Heart right ventricle (tissue), 16 donors: ENCODE measurements around the gene SMAD7. TPM values are rescaled to one million over a fixed set of nuclear protein-coding genes. Genes with fewer than 3 reads are reported as not detected.

Experiments
- ATAC-seq, 8 donors: fragments of 200-7000 bp; cut with Tn5 transposase; one replicate each; pipeline ENCODE4 v1.9.1; 2020; ENCODE audit warnings: mild to moderate bottlenecking in 8 of 8, moderate library complexity in 8 of 8, moderate number of reproducible peaks in 1 of 8
- DNase-seq, 2 donors: peaks; one replicate each; pipeline ENCODE4 v3.0.0-alpha.2; 2020
- H3K27ac ChIP-seq, 10 donors: fragments of 200-600 bp; sonication (generic) in 2 of 10; one replicate each; pipeline versions ENCODE4 v1.5.0 to v1.8.0; 2020 to 2022; ENCODE audit warnings: mild to moderate bottlenecking in 3 of 10
- H3K27me3 ChIP-seq, 7 donors: fragments of 200-600 bp; one replicate each; pipeline ENCODE4 v1.8.0; 2021 to 2022; ENCODE audit warnings: mild to moderate bottlenecking in 2 of 7
- H3K36me3 ChIP-seq, 9 donors: fragments of 200-600 bp; sonication (generic) in 1 of 9; one replicate each; pipeline versions ENCODE4 v1.5.0 to v1.8.0; 2020 to 2022; ENCODE audit warnings: mild to moderate bottlenecking in 2 of 9
- H3K4me1 ChIP-seq, 9 donors: fragments of 200-600 bp; sonication (generic) in 1 of 9; one replicate each; pipeline versions ENCODE4 v1.5.0 to v1.8.0; 2020 to 2022; ENCODE audit warnings: mild to moderate bottlenecking in 4 of 9
- H3K4me3 ChIP-seq, 10 donors: fragments of 200-600 bp; sonication (generic) in 2 of 10; one replicate each; pipeline versions ENCODE4 v1.5.0 to v1.8.0; 2020 to 2022; ENCODE audit warnings: mild to moderate bottlenecking in 7 of 10, moderate library complexity in 2 of 10
- H3K9me3 ChIP-seq, 11 donors: fragments of 200-600 bp in 10 of 11; sonication (generic) in 2 of 11; one replicate each; pipeline versions ENCODE4 v1.5.0 to v1.8.0; 2013 to 2022; ENCODE audit warnings: mild to moderate bottlenecking in 2 of 11, control low read depth in 1 of 11, moderate library complexity in 1 of 11
- CTCF ChIP-seq, 9 donors: fragments of 200-600 bp; sonication (generic) in 2 of 9; IDR thresholded peaks; one replicate each; pipeline versions ENCODE4 v1.5.0 to v1.8.0; 2021 to 2022; ENCODE audit warnings: antibody characterized with exemption in 9 of 9, mild to moderate bottlenecking in 5 of 9, moderate library complexity in 1 of 9
- WGBS, 2 donors: extraction: QIAGEN DNeasy Blood & Tissue Kit; methylation state at CpG; one replicate each; pipeline ENCODE4 v1.1.7; 2013; ENCODE audit warnings: inconsistent platforms in 1 of 2; 5-methylcytosine and 5-hydroxymethylcytosine counted together
- intact Hi-C, 10 donors: fragments of 100-400 bp; cut with DNase I; formaldehyde crosslinking; loops; one replicate each; pipeline versions ENCODE4 v1.11.1 to v1.14.2; 2022
- polyA plus RNA-seq, 2 donors: library from polyadenylated mRNA; stranded (reverse); fragments of 200-250 nt; gene quantifications; one replicate each; pipeline ENCODE4 v1.2.3, GENCODE V29; 2013
- total RNA-seq, 10 donors: library from RNA; stranded (reverse); fragmentation: NEBNext Ultra II Directional in 3 of 10; extraction: Animal tissue kit (Norgen Biotek cat#: 25700) in 3 of 10; gene quantifications; one replicate each; pipeline versions ENCODE4 v1.2.1 to v1.2.4, GENCODE V29; 2021 to 2023
- donor health status: Arrhythmogenic right ventricular cardiomyopathy.
- donor health status: ischemic (EF 13 %, LVEDD 7.1; RV severe dilation, severe dysfunction).
- donor health status: healthy with polysubstance abuse.
- donor health status: DM: no; HTN: yes; CAD: no.
- donor health status: DM: no; HTN: no; CAD: no.
- donor health status: ischemic (EF 25% LVEDD 6.9; RV normal size, moderate dysfunction).
- donor health status: ischemic (EF 25% LVEDD 5.7; RV mildly dilated, moderate dysfunction).
- donor health status: healthy.
- donor health status: DM: yes; HTN: yes; CAD: no.
- donor health status: Ischemic cardiomyopathy.
- donor health status: ischemic (EF 35%, LVEDD 5.7; RV mildly dilated, moderate dysfunction).
- donor health status: nonischemic (EF 11% LVEDD 7.7; RV severe dilation, severe dysfunction).
- donor health status: DM: yes; HTN: yes; CAD: no.
- donor health status: PGD.
- donor health status: ischemic (EF 29% LVEDD 5.4; RV normal size, mild dysfunction).
- donor health status: nonischemic (EF 23%, LVEDD 6.1; RV moderate dilation, normal function).

SMAD7 gene
- total and polyA plus RNA-seq, 12 donors: 6.7 to 28.6 (median 19.2) TPM

GRCh38 chr18:48894799-48895346 is 55.9 kb downstream of the SMAD7 start:
- Histone ChIP-seq H3K4me1 (peaks cover 0 to 31% (median 10%) of the 10 kb centered on the region in 9 donors), H3K4me3 (no peak overlapping the region), H3K36me3 (no peaks in the 10 kb centered on the region), H3K27ac (no peak overlapping the region), H3K27me3 (no peaks in the 10 kb centered on the region), H3K9me3 (peaks cover 0 to 7% (median 0%) of the 10 kb centered on the region in 11 donors)
- intact Hi-C loops: loop anchor here in 1 of 10 donors (10.0 kb wide), 1 partner anchor 150 kb away; no protein-coding TSS in a partner anchor
- no peak for DNase-seq
- no peak for ATAC-seq
- TF ChIP-seq CTCF (IDR thresholded peaks at IDR 0.05): no peak
- 87 to 90% methylated on average over 5 of the region's 5 CpGs for WGBS, 2 donors

GRCh38 chr18:48893608-48894600 is 56.9 kb downstream of the SMAD7 start:
- H3K27me3 ChIP-seq: no peaks in the 10 kb centered on the region
- H3K9me3 ChIP-seq: no peaks in the 10 kb centered on the region
- no peak overlapping the region for H3K4me3 ChIP-seq
- H3K36me3 ChIP-seq: no peaks in the 10 kb centered on the region
- 93% methylated on average over 25 of the region's 25 CpGs for WGBS, 2 donors
- DNase-seq (no peak), ATAC-seq (no peak)
- intact Hi-C loops: loop anchor here in 1 of 10 donors (10.0 kb wide), 1 partner anchor 151 kb away; no protein-coding TSS in a partner anchor
- no peak for TF ChIP-seq CTCF (IDR thresholded peaks at IDR 0.05)
- peaks cover 0 to 38% (median 18%) of the 10 kb centered on the region in 9 donors for H3K4me1 ChIP-seq
- no peak overlapping the region for H3K27ac ChIP-seq

GRCh38 chr18:48893061-48893607 is 57.6 kb downstream of the SMAD7 start:
- H3K9me3 ChIP-seq: no peaks in the 10 kb centered on the region
- intact Hi-C loops: loop anchor here in 1 of 10 donors (10.0 kb wide), 1 partner anchor 152 kb away; no protein-coding TSS in a partner anchor
- DNase-seq (no peak), ATAC-seq (no peak)
- WGBS, 2 donors: 83 to 85% methylated on average over 14 of the region's 14 CpGs
- TF ChIP-seq CTCF (IDR thresholded peaks at IDR 0.05): no peak
- no peaks in the 10 kb centered on the region for H3K36me3 ChIP-seq
- peaks cover 2 to 45% (median 26%) of the 10 kb centered on the region in 9 donors for H3K4me1 ChIP-seq
- no peak overlapping the region for H3K4me3 ChIP-seq
- no peaks in the 10 kb centered on the region for H3K27me3 ChIP-seq
- no peak overlapping the region for H3K27ac ChIP-seq
